Glutamatergic neuron (in vitro differentiated cells): ENCODE results near the gene SLC6A6. TPM values are rescaled to one million over a fixed set of nuclear protein-coding genes. Genes with fewer than 3 reads are reported as not detected.

Experiments
- DNase-seq: peaks from one replicate; pipeline ENCODE4 v3.0.0; 2022
- H3K27ac Mint-ChIP-seq: one replicate; pipeline ENCODE4 v1.8.0; 2020; ENCODE audit warnings: mild to moderate bottlenecking, mixed read lengths, inconsistent platforms; ENCODE audit not compliant: unreplicated experiment
- H3K27me3 Mint-ChIP-seq: one replicate; pipeline ENCODE4 v1.8.0; 2020; ENCODE audit warnings: mild to moderate bottlenecking, moderate library complexity, mixed read lengths, inconsistent platforms; ENCODE audit not compliant: unreplicated experiment
- H3K36me3 Mint-ChIP-seq: one replicate; pipeline ENCODE4 v1.8.0; 2020; ENCODE audit warnings: mild to moderate bottlenecking, mixed read lengths, inconsistent platforms; ENCODE audit not compliant: unreplicated experiment
- H3K4me1 Mint-ChIP-seq: one replicate; pipeline ENCODE4 v1.8.0; 2020; ENCODE audit warnings: mild to moderate bottlenecking, low read depth, mixed read lengths, inconsistent platforms; ENCODE audit not compliant: unreplicated experiment
- H3K4me3 Mint-ChIP-seq: one replicate; pipeline ENCODE4 v1.8.0; 2020; ENCODE audit warnings: mild to moderate bottlenecking, mixed read lengths, inconsistent platforms; ENCODE audit not compliant: unreplicated experiment
- H3K9me3 Mint-ChIP-seq: one replicate; pipeline ENCODE4 v1.8.0; 2020; ENCODE audit warnings: mild to moderate bottlenecking, moderate library complexity, mixed read lengths, inconsistent platforms; ENCODE audit not compliant: unreplicated experiment
- CTCF ChIP-seq: fragments of 200-600 bp; sonication (generic); IDR thresholded peaks from one replicate; pipeline ENCODE4 v1.5.0; 2021; ENCODE audit not compliant: partially characterized antibody, unreplicated experiment
- total RNA-seq: library from RNA; stranded (reverse); fragmentation: NEBNext Ultra II Directional; extraction: Animal tissue kit (Norgen Biotek cat#: 25700); gene quantifications from one replicate; pipeline ENCODE4 v1.2.1, GENCODE V29; 2021; ENCODE audit not compliant: unreplicated experiment

The SLC6A6 gene
- total RNA-seq, 1 donor from 2014 or later, result 21.9 TPM

GRCh38 chr3:14377044-14377837 is 25.2 kb upstream of the SLC6A6 start:
- Mint-ChIP-seq H3K27me3 (peaks cover 6% of the 10 kb centered on the region), H3K4me3 (no peak overlapping the region), H3K4me1 (peaks cover 3% of the 10 kb centered on the region), H3K9me3 (peaks cover 1% of the 10 kb centered on the region), H3K27ac (no peak overlapping the region), H3K36me3 (no peaks in the 10 kb centered on the region)
- DNase-seq, result no peak
- TF ChIP-seq CTCF, result no peak

- no peak for TF ChIP-seq CTCF
- peaks cover 3% of the 10 kb centered on the region for H3K4me1 Mint-ChIP-seq
- no peak overlapping the region for H3K27ac Mint-ChIP-seq
- no peak overlapping the region for H3K4me3 Mint-ChIP-seq
- H3K27me3 Mint-ChIP-seq, result peaks cover 6% of the 10 kb centered on the region
- no peak for DNase-seq
- no peaks in the 10 kb centered on the region for H3K36me3 Mint-ChIP-seq
- peaks cover 4% of the 10 kb centered on the region for H3K9me3 Mint-ChIP-seq
These were observed 24.6 kb upstream of the SLC6A6 start for GRCh38 chr3:14377838-14378169.

GRCh38 chr3:14378415-14378814 is 24.0 kb upstream of the SLC6A6 start:
- peaks cover 3% of the 10 kb centered on the region for H3K4me1 Mint-ChIP-seq
- TF ChIP-seq CTCF, result no peak
- H3K4me3 Mint-ChIP-seq, result no peak overlapping the region
- H3K27ac Mint-ChIP-seq, result no peak overlapping the region
- no peaks in the 10 kb centered on the region for H3K36me3 Mint-ChIP-seq
- H3K9me3 Mint-ChIP-seq, result peaks cover 4% of the 10 kb centered on the region
- DNase-seq, result no peak
- H3K27me3 Mint-ChIP-seq, result peaks cover 6% of the 10 kb centered on the region

GRCh38 chr3:14379843-14380242 is 22.6 kb upstream of the SLC6A6 start:
- Mint-ChIP-seq H3K27ac (no peak overlapping the region), H3K27me3 (peaks cover 4% of the 10 kb centered on the region), H3K36me3 (no peaks in the 10 kb centered on the region), H3K4me1 (peaks cover 3% of the 10 kb centered on the region), H3K9me3 (peaks cover 4% of the 10 kb centered on the region), H3K4me3 (no peak overlapping the region)
- TF ChIP-seq CTCF, result no peak
- no peak for DNase-seq

- no peaks in the 10 kb centered on the region for H3K27me3 Mint-ChIP-seq
- no peak overlapping the region for H3K27ac Mint-ChIP-seq
- DNase-seq, result no peak
- H3K36me3 Mint-ChIP-seq, result peaks cover 7% of the 10 kb centered on the region
- H3K9me3 Mint-ChIP-seq, result peaks cover 3% of the 10 kb centered on the region
- no peaks in the 10 kb centered on the region for H3K4me1 Mint-ChIP-seq
- no peak overlapping the region for H3K4me3 Mint-ChIP-seq
- no peak for TF ChIP-seq CTCF
These were observed 16.2 kb upstream of the SLC6A6 start for GRCh38 chr3:14386254-14386653.
